GM12891 (cell line): ENCODE data around the gene TCTN2.

ENCODE experiments used
- PAX5 ChIP-seq: IDR thresholded peaks from 2 replicates; pipeline ENCODE4 v1.6.1; 2011; ENCODE audit warnings: low read length, moderate library complexity, mild to moderate bottlenecking; ENCODE audit not compliant: insufficient read depth, severe bottlenecking
- POLR2A ChIP-seq: IDR thresholded peaks from 2 replicates; pipeline ENCODE4 v1.6.1; 2011; ENCODE audit warnings: low read depth, low read length, control low read depth
- POLR2AphosphoS5 ChIP-seq: IDR thresholded peaks from 2 replicates; pipeline ENCODE4 v1.6.1; 2011; ENCODE audit warnings: low read depth, low read length, control low read depth
- POU2F2 ChIP-seq: IDR thresholded peaks from 2 replicates; pipeline ENCODE4 v1.6.1; 2011; ENCODE audit warnings: low read depth, mild to moderate bottlenecking, control low read depth, low read length, moderate library complexity
- SPI1 ChIP-seq: IDR thresholded peaks from 2 replicates; pipeline ENCODE4 v1.6.1; 2011; ENCODE audit warnings: low read depth, low read length, control low read depth
- TAF1 ChIP-seq: IDR thresholded peaks from 2 replicates; pipeline ENCODE4 v1.6.1; 2011; ENCODE audit warnings: low read depth, low read length, control low read depth

DNA sequence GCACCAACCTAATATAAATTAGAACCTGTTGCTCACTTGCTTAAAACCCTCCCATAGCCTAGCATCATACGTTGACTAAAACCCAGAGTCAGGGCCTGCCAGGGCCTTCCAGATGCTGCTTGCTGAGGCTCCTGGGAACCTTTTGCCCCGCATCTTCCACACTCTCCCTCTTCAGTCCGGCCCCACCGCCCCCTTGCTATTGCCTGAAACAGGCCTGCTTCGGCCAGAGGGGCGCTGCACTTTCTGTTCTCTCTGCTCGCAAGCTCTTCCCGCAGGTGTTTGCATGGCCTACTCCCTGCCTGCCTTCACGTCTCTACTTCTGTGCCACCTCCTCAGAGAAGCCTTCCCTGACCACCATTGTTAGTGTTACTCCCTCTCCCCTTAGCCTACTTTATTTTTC is 13.7 kb upstream of the TCTN2 start:
- TF ChIP-seq POLR2AphosphoS5 (no peak), POLR2A (no peak), SPI1 (no peak), TAF1 (no peak), POU2F2 (no peak), PAX5 (no peak)
